ENCODE measurements around the gene AMBP.
"Not testable (repeated sequence)": the region's sequence is repeated elsewhere in the genome, so short reads cannot be mapped to it uniquely, and the experiment has no call there.

AMBP gene

DNA sequence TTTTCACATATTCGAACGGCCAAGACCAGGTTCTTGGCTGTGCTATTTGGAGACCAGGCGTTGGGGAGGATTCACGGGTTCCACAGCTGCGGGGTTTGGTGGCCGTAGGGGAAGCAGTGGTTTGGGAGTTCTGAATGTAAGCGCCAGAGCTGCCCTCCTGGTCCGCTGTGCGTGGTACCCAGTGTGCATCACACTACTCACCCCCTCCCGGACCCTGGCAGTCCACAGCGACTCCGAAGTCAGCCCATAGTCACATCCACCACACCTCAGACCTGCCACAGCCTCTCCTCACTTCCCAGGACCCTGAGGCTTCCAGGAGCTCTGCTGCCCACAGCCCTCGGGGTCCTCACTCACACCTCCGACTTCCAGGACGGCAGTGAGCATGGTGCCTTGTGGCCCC lies 26.8 kb downstream of the AMBP start:
- DNase-seq (ENCODE audit: low read depth) = no peak

DNA sequence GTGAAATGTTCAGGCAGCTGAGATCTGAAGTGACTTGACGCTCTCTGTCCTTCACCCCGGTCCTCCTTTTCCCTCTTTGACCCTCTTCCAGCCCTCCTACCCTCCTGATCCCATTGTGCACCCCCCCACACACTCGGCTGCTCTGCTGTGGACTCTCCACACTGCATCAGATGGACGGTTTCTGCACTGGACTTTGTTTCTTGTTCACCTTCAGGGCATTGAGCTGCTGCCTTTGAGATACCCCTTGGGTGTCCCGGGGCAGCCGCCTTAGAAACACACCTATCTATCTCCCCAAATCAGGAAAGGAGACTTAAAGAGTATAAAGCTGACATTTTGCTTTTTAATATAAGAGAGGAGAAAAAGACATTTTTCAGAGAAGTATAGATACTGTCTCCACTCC lies 27.5 kb downstream of the AMBP start:
- no peak for DNase-seq (ENCODE audit: low read depth)

DNA sequence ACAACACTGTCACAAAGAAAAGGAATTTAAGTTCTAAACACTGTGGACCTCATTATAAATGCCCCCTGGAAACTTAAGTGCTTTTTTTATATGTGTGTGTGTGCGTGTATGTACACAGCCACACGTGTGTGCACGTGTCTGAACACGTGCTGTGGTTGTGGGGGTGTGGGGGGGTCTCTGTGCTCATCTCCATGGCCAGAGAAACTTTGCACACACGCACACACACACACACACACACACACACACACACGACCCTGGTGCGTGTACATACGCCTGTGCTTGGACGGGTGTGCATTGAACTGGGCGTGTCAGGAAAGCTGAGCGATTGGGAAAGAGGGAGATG lies 27.9 kb downstream of the AMBP start:
- DNase-seq (ENCODE audit: low read depth) = no peak

DNA sequence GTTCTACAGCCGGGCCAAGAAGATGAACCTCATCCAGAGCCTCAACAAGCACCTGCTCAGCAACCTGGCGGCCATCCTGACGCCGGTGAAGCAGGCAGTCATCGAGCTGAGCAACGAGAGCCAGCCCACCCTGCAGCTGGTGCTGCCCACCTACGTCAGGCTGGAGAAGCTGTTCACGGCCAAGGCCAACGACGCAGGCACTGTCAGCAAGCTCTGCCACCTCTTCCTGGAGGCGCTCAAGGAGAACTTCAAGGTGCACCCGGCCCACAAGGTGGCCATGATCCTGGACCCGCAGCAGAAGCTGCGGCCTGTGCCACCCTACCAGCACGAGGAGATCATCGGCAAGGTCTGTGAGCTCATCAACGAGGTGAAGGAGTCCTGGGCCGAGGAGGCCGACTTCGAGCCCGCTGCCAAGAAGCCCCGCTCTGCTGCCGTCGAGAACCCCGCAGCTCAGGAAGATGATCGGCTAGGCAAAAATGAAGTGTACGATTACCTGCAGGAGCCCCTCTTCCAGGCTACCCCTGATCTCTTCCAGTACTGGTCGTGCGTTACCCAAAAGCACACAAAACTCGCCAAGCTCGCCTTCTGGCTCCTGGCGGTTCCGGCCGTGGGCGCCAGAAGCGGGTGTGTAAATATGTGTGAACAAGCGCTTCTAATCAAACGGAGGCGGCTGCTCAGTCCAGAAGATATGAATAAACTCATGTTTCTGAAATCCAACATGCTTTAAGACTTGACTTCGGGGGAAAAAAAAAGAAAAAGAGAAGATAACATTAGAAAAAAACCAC lies 28.5 kb downstream of the AMBP start:
- no peak for DNase-seq (ENCODE audit: low read depth)

DNA sequence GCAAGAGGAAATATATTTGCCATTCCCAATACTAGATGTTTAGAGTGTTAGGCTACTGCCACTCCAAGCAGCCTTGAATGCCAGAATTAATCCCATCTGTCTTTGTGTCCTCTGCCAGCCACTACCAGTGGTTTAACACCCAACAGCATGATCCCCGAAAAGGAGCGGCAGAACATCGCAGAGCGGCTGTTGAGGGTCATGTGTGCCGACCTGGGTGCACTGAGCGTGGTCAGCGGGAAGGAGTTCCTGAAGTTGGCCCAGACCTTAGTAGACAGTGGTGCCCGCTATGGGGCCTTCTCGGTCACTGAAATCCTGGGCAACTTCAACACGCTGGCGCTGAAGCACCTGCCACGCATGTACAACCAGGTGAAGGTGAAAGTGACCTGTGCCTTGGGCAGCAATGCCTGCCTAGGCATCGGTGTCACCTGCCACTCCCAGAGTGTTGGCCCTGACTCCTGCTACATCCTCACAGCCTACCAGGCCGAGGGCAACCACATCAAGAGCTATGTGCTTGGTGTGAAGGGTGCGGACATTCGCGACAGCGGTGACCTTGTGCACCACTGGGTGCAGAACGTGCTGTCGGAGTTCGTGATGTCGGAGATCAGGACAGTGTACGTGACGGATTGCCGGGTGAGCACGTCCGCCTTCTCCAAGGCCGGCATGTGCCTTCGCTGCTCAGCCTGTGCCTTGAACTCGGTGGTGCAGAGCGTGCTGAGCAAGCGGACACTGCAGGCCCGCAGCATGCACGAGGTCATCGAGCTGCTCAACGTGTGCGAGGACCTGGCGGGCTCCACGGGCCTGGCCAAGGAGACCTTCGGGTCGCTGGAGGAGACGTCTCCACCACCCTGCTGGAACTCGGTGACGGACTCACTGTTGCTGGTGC lies 29.3 kb downstream of the AMBP start:
- DNase-seq (ENCODE audit: low read depth) = no peak

DNA sequence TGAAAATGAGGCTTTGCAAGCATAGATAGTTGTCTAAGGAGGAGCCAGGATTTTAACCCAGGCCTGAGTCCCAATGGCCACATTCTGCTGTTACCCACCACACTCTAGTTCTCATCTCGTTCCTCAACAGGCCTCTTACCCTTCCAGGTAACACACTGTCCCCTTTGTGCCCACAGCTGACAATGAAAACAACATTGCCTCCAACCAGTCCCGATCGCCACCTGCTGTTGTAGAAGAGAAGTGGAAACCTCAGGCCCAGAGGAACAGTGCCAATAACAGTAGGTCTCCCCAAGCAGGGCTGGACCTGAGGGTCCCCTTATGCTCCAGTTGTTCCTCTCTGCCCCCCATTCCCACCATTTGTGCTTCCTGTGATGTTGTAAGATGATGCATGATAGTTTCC lies 30.4 kb downstream of the AMBP start:
- DNase-seq (ENCODE audit: low read depth) = no peak

DNA sequence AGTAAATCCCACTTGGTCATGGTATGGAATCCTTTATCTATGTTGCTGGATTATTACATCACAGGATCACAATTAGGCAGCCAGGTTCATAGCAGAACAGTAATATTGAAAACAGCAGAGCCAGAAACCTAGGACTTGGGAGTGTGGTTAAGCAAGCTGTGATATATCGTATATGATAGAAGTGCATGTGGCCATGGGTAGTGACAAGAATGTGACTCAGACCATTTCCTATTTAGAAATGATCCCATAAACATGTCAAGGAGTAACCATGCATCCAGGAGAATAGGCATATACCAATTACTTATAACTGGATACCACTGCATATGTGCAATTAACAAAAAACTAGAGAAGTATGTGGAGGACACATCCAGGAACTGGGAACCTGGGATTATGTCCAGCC lies 31.2 kb downstream of the AMBP start:
- DNase-seq (ENCODE audit: low read depth) = no peak

DNA sequence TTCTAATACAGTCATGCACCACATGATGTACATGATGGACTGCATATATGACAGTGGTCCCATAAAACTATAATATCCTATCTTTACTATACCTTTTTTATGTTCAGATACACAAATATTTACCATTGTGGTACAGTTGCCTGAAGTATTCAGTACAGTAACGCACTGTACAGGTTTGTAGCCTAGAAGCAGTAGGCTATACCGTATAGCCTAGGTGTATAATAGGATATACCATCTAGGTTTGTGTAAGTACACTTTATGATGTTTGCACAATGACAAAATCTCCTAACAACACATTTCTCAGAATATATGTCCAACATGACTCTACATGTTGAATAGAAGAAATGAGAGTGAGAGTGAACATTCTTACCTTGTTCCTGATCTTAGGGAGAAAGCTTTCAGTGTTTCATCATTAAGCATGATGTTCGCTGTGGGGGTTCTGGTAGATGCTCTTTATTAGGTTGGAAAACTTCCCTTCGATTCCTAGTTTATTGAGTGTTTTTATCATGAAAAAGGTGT lies 31.8 kb downstream of the AMBP start:
- DNase-seq (ENCODE audit: low read depth) = no peak

DNA sequence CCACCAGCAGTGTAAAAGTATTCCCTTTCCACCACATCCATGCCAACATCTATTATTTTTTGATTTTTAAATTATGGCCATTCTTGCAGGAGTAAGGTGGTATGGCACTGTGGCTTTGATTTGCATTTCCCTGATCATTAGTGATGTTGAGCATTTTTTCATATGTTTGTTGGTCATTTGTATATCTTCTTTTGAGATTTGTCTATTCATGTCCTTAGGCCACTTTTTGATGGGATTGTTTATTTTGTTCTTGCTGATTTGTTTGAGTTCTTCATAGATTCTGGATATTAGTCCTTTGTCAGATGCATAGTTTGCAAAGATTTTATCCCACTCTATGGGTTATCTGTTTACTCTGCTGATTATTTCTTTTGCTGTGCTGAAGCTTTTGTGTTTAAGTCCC lies 34.4 kb downstream of the AMBP start:
- DNase-seq (ENCODE audit: low read depth) = not testable (repeated sequence)

DNA sequence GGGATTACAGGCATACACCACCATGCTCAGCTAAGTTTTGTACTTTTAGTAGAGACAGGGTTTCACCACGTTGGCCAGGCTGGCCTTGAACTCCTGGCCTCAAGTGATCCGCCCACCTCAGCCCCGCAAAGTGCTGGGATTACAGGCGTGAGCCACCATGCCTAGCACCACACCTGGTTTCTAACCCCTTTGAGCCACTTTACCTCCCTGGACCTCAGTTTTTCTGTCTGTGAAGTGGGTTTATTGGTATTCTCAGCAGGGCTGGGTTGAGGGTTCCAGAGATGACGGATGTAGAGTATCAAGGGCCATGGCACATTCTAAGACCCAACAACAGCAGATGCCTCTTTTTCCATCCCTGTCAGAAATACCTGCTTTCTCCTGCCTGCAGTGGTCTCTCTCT lies 38.6 kb downstream of the AMBP start:
- DNase-seq (ENCODE audit: low read depth) = no peak

DNA sequence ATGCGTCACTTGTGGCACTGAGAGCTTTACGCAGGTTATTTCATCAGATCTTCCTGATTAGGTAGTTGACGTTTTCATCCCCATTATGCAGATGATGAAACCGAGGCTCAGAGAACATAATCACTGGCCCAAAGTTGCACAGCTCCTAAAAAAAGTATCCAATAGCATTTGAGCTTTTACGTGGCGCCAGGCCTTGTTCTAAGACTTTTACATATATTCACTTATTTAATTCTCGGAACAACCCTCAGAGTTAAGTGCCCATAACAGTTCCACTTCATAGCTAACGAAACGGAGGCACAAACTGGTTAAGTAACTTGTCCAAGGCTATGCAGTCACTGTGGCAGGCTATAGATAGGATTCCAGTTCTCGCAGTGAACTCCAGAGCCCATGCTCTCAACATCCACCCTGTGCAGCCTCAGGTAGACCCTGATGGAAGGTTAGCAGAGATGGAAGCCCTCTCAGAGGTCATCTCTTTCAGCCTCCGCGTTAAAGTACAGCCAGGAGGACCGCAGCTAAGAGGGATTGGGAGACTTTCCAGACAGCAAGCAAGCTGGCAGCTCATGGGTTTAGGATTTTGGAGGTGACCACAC lies 39.3 kb downstream of the AMBP start:
- no peak for DNase-seq (ENCODE audit: low read depth)

DNA sequence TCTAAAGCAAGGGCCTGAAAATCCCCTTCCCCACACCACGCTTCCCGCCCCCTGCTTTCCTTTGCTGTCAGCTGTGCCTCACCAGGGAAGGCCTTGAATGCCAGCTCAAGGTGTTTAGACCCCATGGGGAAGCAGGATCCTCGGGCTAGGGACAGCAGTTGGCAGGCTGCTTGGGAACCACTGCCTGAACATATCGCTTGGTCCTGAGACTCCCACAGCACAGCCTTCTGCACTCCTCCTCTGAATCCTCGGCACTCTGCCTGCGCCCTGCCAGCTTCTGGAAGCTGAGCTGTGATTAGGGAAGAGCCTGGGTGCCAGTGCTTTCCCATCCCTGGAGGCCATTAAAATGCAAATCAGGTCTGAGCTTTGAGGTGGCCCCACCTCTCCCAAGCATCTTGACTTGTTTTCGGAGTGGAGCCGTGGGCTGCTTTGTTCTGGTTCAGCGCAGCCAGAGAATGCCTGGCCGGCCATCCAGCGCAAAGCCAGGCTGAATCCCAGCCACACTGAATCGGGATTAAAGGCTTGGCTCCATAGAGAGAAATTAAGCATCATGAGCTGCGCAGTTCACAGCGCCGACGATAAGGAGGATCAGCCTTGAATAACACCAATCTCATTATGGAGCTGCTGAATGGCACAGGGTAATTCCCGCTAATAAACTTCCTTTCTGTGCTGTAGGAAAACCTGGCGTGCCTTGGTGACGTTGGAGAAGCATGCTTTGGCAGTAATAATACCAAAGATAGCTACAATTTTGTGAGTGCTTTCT lies 40.0 kb downstream of the AMBP start:
- DNase-seq (ENCODE audit: low read depth) = no peak

DNA sequence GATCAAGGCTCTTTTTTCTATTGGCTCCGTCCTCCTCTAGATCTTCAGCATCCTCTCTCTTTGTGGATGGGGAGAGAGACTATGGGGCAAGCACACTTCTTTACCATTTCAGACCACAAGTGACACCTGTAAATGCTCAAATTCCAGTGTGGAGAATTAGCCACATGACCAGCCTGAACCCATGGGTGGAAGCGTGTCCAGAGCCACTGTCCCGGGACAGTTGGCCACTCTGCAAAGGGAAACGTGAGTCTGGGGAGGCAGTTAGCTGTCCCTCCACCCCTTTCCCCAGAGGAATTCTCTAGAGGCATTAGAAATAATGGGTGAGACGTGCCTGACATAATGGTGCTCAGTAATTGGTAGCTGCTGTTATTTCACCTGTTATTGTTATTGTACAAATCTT lies 40.9 kb downstream of the AMBP start:
- no peak for DNase-seq (ENCODE audit: low read depth)

DNA sequence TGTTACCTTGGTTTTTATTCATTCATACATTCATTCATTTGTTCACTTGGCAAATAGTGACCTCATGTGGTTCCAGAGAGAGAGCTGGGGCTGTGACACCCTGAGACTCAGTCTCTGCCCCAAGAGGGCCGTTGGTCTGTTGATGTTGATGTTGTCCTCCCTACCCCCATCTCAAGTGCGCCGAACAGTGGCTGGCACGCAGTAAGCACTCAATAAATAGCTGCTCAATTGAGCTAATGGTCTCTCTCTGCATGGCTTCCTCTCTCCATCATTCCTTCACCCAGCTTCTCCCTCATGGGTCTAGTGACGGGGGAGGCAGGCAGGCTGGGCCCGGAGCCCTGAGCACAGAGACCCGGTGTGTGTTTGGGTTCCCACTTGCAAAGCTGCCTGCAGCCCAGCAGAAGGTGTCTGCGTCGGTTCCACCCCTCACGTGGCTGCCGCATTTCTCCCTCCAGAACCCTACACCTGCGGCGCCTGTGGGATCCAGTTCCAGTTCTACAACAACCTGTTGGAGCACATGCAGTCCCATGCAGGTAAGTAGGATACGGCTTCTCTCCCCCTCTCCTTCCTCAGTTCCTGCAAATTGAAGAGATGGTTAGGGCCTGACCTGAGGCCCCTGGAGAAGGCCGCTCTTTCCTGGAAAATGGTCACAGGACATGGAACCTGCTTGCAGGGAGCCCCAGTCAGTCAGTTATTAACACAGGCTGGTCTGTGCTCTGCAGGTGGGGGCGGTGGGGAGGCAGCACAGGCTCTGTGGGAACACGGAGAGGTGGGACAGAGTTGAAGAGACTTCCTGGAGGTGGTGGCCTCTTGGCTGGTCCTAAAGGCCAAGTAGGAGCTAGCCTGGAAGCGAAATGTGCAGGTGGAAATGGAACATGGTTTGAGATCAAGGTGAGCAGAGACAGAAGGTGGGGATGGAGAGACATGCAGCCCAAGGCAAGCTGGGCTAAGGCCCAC lies 42.0 kb downstream of the AMBP start:
- DNase-seq (ENCODE audit: low read depth) = no peak

DNA sequence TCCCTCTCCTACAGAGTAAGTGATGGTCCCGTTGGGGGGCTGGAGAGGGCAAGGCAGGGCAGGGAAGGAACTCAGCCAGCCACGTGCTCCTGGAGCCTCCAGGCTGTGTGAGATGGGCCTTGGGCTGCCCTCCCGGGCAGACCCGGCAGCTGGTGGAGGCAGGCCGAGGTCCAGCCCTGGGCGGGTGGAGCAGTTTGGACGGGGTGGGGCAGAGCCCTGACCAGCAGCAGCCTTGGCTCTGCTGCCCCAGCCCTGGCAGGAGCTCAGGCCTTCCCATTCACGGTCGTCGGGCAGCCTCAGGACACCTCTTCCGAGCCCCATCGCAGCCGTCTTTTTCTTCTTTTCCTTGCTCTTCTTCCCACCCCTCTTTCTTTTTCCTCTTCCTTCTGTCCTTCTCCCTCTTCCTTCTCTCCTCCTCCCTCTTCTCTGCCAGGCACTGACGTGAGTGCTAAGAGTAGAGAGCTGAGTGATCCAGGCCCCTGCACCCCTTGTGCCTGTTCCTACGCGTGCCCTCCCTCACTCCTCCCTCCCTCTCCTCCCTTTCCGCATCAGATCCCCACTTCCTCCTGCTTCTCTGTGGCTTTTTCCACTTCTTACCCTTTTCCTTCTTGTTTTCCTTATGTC lies 42.8 kb downstream of the AMBP start:
- DNase-seq (ENCODE audit: low read depth) = no peak

DNA sequence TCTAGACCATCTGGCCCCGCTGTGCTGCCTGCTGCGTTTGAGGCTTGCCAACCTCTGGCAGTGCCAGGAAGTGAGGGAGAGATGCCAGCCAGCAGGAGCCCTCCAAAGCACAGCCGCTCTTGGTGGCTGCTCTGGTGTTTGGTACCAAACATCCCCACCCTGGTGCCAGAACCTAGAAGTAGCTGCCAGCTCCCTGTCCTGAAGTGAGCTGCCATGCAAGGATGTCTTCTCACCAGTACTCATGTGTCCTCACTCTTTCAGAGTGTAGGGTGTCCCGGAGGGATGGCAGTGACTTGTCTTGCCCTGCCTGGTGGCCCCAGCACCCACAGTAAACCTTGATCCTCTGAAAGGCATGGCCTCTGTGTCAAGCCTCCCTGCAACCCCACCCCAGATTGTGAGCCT lies 43.4 kb downstream of the AMBP start:
- DNase-seq (ENCODE audit: low read depth) = no peak

DNA sequence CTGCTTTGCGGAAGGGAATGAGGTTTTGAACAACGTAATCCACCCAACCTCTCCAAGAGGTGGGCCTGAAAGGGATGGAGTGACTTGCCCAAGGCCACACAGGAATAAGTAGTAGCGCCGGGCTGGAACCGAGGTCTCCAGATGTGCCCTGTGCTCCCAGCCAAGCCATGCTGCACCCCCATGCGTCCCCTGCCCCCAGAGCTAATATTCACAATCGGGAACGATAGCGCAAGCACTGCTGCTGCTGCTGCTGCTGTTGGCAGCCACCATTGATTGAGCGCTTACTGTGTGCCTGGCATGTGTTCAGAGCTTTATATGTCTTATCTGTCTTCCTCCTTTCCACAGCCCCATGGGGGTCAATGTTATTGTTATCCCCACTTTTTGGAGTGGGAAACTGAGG lies 43.9 kb downstream of the AMBP start:
- no peak for DNase-seq (ENCODE audit: low read depth)

DNA sequence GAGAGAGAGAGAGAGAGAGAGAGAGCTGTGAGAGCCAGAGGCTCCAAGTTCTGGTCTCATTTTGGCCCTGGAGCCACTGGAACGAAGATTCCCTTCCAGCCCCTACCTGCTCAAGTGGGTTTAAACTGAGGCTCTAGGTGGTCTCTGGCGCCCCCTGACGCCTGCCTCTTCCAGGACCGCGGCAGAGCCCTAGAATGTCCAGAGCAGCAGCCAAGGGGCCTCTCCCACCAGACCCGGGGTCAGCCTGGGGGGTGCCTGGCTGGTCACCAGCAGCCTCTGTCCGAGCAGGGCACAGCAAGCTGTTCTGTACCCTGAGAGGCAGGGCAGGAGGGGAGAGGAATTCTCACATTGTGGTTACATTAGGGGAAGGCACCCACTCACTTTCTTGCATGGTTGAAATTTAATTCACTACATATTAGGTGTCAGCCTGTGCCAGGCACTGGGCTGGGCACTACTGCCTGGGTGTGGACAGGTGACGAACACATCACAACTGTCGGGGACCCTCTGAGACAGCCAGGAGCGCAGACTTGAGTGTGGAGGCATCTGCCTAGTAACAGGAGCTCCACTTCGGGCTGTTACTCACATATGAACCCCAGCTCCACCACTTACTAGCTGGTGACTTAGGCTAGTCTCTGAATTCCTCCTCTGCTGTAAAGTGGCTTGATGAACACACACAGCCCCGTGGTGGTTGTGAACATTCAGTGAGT lies 44.5 kb downstream of the AMBP start:
- DNase-seq (ENCODE audit: low read depth) = no peak

DNA sequence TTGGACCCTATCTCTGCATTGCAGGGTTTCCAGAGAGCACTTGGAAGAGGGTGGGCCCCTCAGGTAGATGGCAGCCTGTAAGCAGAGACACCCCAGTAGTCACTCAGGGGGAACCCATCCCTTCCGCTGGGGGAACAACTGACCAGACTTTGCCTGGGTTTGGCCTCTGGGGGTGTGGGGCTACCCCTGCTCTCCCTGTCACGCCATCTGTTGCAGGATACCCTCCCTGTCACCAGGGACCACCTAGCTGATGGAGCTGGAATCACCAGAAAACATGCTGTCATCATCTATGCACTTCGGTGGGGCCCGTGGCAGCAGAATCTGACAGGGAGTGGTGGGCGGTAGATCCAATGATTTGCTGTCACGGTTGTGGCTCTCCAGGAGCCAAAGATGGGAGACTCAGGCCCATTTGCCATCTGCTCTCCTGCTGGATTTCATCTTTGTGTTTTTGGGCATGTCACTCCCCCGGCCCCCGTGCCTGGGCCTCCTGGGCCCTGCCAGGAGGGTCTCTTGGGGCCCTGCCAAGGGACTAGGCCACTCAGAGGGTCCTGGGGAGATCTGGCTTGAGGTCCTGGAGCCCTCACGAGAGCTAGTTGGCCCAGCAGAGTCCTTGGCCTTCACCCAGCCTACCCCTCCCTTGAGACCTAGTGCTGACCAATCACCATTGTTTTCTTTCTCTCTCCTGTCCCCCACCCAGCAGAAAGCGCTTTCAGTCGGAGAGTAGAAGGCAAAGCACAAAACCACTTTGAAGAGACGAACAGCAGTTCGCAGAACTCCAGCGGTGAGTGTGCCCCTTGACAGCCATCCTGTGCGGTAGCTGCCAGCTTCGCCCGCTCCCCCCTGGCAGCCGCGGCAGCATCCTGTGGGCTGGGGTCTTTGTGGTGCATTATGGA lies 45.9 kb downstream of the AMBP start:
- no peak for DNase-seq (ENCODE audit: low read depth)

All from T follicular helper cell (primary cell).